ENCODE results near the gene RNF113B. TPM values are rescaled to one million over a fixed set of nuclear protein-coding genes. Genes with fewer than 3 reads are reported as not detected.

Gene RNF113B
- total and polyA plus RNA-seq, 7 donors: not detected

GRCh38 chr13:98181111-98181815 is 4.2 kb upstream of the RNF113B start:
- WGBS, 3 donors: 65 to 79% (median 68%) methylated on average over 7 of the region's 7 CpGs
- intact Hi-C loops (cut with DNase I): no loop called here
- Histone ChIP-seq H3K27me3 (ENCODE audit: insufficient read depth in 3 of 3, low read length in 2 of 3) (no peaks in the 10 kb centered on the region), H3K4me3 (no peak overlapping the region), H3K27ac (no peak overlapping the region), H3K4me1 (no peaks in the 10 kb centered on the region), H3K9me3 (no peaks in the 10 kb centered on the region), H3K36me3 (ENCODE audit: insufficient read depth in 1 of 2, low read depth in 1 of 2) (no peaks in the 10 kb centered on the region)
- TF ChIP-seq, protein P1, sequence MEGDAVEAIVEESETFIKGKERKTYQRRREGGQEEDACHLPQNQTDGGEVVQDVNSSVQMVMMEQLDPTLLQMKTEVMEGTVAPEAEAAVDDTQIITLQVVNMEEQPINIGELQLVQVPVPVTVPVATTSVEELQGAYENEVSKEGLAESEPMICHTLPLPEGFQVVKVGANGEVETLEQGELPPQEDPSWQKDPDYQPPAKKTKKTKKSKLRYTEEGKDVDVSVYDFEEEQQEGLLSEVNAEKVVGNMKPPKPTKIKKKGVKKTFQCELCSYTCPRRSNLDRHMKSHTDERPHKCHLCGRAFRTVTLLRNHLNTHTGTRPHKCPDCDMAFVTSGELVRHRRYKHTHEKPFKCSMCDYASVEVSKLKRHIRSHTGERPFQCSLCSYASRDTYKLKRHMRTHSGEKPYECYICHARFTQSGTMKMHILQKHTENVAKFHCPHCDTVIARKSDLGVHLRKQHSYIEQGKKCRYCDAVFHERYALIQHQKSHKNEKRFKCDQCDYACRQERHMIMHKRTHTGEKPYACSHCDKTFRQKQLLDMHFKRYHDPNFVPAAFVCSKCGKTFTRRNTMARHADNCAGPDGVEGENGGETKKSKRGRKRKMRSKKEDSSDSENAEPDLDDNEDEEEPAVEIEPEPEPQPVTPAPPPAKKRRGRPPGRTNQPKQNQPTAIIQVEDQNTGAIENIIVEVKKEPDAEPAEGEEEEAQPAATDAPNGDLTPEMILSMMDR (IDR thresholded peaks at IDR 0.05): no peak
- DNase-seq (no peak), ATAC-seq (no peak)

DNA sequence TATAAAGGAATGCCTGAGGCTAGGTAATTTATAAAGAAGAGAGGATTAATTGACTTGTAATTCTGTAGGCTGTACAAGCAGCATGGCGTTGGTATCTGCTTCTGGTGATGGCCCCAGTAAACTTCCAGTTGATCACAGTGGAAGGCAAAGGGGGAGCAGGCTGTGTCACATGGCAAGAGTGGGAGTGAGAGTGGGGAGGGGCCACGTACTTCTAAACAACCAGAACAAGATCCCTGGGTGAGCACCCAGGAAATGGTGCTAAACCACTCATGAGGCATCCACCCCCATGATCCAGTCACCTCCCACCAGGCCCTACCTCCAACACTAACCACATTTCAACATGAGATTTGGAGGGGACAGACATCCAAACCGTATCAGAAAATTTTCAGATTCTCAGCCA is 3.0 kb upstream of the RNF113B start:
- TF ChIP-seq, protein P1 (IDR thresholded peaks at IDR 0.05): no peak

GRCh38 chr13:98175823-98176222 is 1.2 kb downstream of the RNF113B start:
- H3K4me1 ChIP-seq: peaks cover 28% of the 10 kb centered on the region
- ATAC-seq: no peak
- H3K27me3 ChIP-seq (ENCODE audit: insufficient read depth in 3 of 3, low read length in 2 of 3): no peaks in the 10 kb centered on the region
- no peaks in the 10 kb centered on the region for H3K36me3 ChIP-seq (ENCODE audit: insufficient read depth in 1 of 2, low read depth in 1 of 2)
- 62 to 81% (median 63%) methylated on average over 3 of the region's 3 CpGs for WGBS, 3 donors
- no peak overlapping the region for H3K27ac ChIP-seq
- no peak for DNase-seq
- intact Hi-C loops (cut with DNase I): no loop called here
- no peak overlapping the region for H3K4me3 ChIP-seq
- TF ChIP-seq, protein P1 (IDR thresholded peaks at IDR 0.05): no peak
- no peaks in the 10 kb centered on the region for H3K9me3 ChIP-seq

More for the DNA sequence above, 3.0 kb upstream of the RNF113B start:
- no peaks in the 10 kb centered on the region for H3K36me3 ChIP-seq (ENCODE audit: insufficient read depth in 1 of 2, low read depth in 1 of 2)
- no peak for DNase-seq
- H3K27ac ChIP-seq: no peak overlapping the region
- H3K9me3 ChIP-seq: no peaks in the 10 kb centered on the region
- no peak for ATAC-seq
- H3K4me1 ChIP-seq: no peaks in the 10 kb centered on the region
- no peak overlapping the region for H3K4me3 ChIP-seq
- no peaks in the 10 kb centered on the region for H3K27me3 ChIP-seq (ENCODE audit: insufficient read depth in 3 of 3, low read length in 2 of 3)
- intact Hi-C loops (cut with DNase I): no loop called here
- WGBS, 3 donors: 58 to 79% (median 65%) methylated on average over 3 of the region's 3 CpGs

DNA sequence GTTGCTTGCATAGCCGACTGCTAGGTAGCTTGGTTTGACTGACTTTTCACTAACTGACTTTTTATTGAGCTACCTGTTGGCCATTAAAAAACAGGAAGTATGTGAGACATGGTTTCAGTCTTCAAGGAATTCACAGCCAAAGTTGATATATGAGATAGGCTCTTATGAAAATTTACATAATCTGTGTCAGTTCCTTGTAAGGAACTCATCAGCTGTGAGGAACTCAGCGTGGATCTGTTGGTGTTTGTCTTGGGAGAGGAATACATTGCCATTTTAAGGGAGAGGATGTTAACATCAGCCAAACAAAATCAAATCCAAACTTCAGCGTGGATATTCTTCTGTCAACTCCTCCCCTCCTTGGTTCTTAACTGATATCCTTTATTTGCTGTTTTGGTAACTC is 2.0 kb downstream of the RNF113B start:
- Histone ChIP-seq H3K27ac (no peak overlapping the region), H3K9me3 (no peaks in the 10 kb centered on the region), H3K36me3 (ENCODE audit: insufficient read depth in 1 of 2, low read depth in 1 of 2) (no peaks in the 10 kb centered on the region), H3K4me3 (no peak overlapping the region), H3K27me3 (ENCODE audit: insufficient read depth in 3 of 3, low read length in 2 of 3) (no peaks in the 10 kb centered on the region), H3K4me1 (peaks cover 28% of the 10 kb centered on the region)
- ATAC-seq (no peak), DNase-seq (no peak)
- 44 to 72% (median 57%) methylated on average over 3 of the region's 3 CpGs for WGBS, 3 donors
- TF ChIP-seq, protein P1 (IDR thresholded peaks at IDR 0.05): no peak
- intact Hi-C loops (cut with DNase I): no loop called here

- Histone ChIP-seq H3K27ac (no peak overlapping the region), H3K36me3 (ENCODE audit: insufficient read depth in 1 of 2, low read depth in 1 of 2) (no peaks in the 10 kb centered on the region), H3K4me1 (peaks cover 28% of the 10 kb centered on the region), H3K9me3 (no peaks in the 10 kb centered on the region), H3K4me3 (no peak overlapping the region), H3K27me3 (ENCODE audit: insufficient read depth in 3 of 3, low read length in 2 of 3) (no peaks in the 10 kb centered on the region)
- 35 to 55% (median 37%) methylated on average over 7 of the region's 7 CpGs for WGBS, 3 donors
- DNase-seq: no peak
- ATAC-seq: no peak
- intact Hi-C loops (cut with DNase I): no loop called here
- TF ChIP-seq, protein P1 (IDR thresholded peaks at IDR 0.05): no peak
Observed at GRCh38 chr13:98174307-98174706, 2.8 kb downstream of the RNF113B start.

Data from psoas muscle (tissue), 8 donors.